Bronchial epithelial cell (primary cell): ENCODE results near the gene AQP10. TPM values are rescaled to one million over a fixed set of nuclear protein-coding genes. Genes with fewer than 3 reads are reported as not detected.

ENCODE experiments used
- DNase-seq: peaks from one replicate; pipeline ENCODE4 v3.0.0-alpha.2; 2010; ENCODE audit warnings: low read depth
- FAIRE-seq: peaks from 2 replicates; lab custom pipeline; 2011; peaks lifted over from hg19 to GRCh38; lab: Jason Lieb, UNC
- H3K27me3 ChIP-seq: 2 replicates; pipeline ENCODE4 v1.5.1; 2011; ENCODE audit warnings: low read length; ENCODE audit not compliant: control insufficient read depth, insufficient read depth
- H3K36me3 ChIP-seq: 2 replicates; pipeline ENCODE4 v1.5.1; 2011; ENCODE audit warnings: low read length; ENCODE audit not compliant: control insufficient read depth, insufficient read depth
- H3K4me3 ChIP-seq: 2 replicates; pipeline ENCODE4 v1.5.1; 2011; ENCODE audit warnings: mild to moderate bottlenecking, low read depth, low read length, control low read depth
- CTCF ChIP-seq: IDR thresholded peaks from 2 replicates; pipeline ENCODE4 v1.5.1; 2011; ENCODE audit warnings: mild to moderate bottlenecking, moderate library complexity, low read length, control low read depth, inconsistent platforms; ENCODE audit not compliant: insufficient read depth, severe bottlenecking
- total RNA-seq: library from RNA; depleted of rRNA; stranded (reverse); fragments of >200 nt; gene quantifications from 2 replicates; pipeline ENCODE4 v1.2.1, GENCODE V29; 2014

AQP10 gene
- total RNA-seq, 1 donor from 2014 or later: not detected

GRCh38 chr1:154350383-154350782 is 29.5 kb downstream of the AQP10 start:
- FAIRE-seq (no peak), DNase-seq (no peak)
- Histone ChIP-seq H3K36me3 (peaks cover 7% of the 10 kb centered on the region), H3K4me3 (no peak overlapping the region), H3K27me3 (no peaks in the 10 kb centered on the region)
- no peak for TF ChIP-seq CTCF

DNA sequence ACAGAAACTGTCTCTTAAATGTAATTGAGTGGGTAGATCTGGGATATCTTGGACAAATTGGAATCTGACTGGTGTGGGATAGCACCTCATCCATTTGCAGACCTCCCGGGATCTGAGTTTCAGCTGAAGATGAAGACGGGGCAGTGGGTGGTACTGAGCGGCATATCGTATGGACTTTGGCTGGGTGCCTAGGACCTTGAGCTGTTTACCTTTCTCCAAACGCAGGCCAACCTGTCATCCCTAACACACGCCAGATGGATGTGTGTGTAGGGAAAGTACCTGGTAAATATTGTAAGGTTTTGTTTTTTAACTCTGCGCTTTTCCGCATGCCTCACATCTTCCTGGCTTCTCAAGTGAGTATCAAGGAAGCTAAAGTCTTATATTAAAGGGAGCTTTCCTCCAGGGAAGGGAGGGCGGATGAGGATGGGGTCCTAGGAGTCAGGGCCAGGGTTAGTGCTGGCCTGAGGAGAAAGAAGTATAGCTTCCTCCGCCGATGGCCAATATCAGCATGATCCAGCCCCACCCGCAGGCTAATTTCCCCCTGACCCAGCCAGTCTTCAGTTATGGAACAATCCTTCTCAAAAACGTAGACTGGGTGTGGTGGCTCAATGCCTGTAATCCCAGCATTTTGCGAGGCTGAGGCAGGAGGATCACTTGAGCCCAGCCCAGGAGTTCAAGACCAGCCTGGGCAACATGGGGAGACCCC is 30.6 kb downstream of the AQP10 start:
- Histone ChIP-seq H3K4me3 (no peak overlapping the region), H3K36me3 (peaks cover 2% of the 10 kb centered on the region), H3K27me3 (no peaks in the 10 kb centered on the region)
- no peak for TF ChIP-seq CTCF
- FAIRE-seq (no peak), DNase-seq (peak; percentile 51)

DNA sequence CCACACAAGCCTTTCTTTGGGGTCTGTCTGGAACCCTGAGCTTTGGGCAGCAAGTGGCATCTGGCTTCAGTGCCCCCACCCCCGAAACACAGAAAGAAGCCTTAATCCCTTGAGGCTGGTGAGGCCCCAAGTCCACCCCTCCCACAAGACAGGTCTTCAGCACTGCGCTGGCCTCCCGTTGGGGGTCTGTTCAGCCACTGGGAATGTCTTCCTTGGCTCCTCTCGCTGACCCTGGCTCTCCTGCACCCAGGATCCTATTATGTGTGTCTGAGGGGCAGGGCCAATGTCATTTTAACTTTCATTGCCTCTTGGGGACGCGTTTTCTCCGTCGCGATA is 31.3 kb downstream of the AQP10 start:
- no peaks in the 10 kb centered on the region for H3K27me3 ChIP-seq
- H3K4me3 ChIP-seq: peak overlapping the region; percentile 34
- TF ChIP-seq CTCF: no peak
- no peak for DNase-seq
- peaks cover 2% of the 10 kb centered on the region for H3K36me3 ChIP-seq
- FAIRE-seq: no peak

DNA sequence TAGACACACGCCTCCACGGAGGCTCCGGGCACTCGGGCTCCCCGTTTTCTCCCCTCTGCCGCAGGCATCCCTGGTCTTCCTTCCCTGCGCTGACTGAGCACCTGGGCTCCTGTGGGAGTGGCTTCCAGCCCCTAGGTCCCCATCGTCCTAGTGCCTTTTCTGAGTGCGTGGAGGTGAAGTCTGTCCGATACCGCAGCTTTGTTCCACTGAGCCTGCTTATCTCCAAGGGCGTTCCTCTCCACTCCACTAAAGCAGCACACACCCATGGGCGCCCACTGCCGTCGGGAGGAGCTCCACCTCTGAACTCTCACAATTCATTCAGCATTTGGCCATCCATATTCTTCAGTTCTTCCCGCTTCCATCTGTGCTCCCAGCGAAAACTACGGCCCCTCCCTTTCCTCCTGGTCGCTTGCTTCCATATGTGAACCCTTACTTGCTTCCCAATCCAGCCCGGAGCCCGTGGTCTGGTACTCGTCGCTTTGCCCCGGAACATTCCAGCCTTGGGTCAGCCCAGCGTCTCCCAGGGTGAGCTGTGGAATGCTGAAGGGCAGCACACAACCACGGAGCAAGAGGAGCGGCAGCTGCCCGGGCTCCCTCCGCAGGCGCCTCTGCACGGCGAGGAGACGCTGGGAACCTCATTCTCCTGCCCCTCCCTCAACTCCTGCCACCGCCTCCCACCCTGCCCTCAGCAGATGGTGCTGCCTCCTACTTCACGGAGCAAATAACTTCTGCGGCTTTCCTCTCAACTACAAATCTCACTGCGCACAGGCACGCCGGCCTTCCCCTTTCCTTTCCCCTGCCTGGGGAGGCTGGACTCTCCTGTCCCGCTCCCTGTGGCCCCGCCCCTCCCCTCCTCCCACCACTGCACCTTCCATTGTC is 31.9 kb downstream of the AQP10 start:
- no peak for TF ChIP-seq CTCF
- H3K4me3 ChIP-seq: peak overlapping the region; percentile 34
- H3K36me3 ChIP-seq: peaks cover 2% of the 10 kb centered on the region
- FAIRE-seq: no peak
- H3K27me3 ChIP-seq: no peaks in the 10 kb centered on the region
- DNase-seq: peak; percentile 20

GRCh38 chr1:154353460-154353904 is 32.6 kb downstream of the AQP10 start:
- FAIRE-seq (no peak), DNase-seq (peak; percentile 55)
- Histone ChIP-seq H3K27me3 (no peaks in the 10 kb centered on the region), H3K4me3 (no peak overlapping the region), H3K36me3 (peaks cover 2% of the 10 kb centered on the region)
- TF ChIP-seq CTCF: peak; percentile 52
